ENCODE data around the gene PNPLA7.

PNPLA7 gene

GRCh38 chr9:137580954-137581322 lies 30.7 kb upstream of the PNPLA7 start:
- Histone ChIP-seq H3K79me1 (ENCODE audit: low read length) (peaks cover 9% of the 10 kb centered on the region), H2BK120ac (ENCODE audit: low read depth, low read length) (no peak overlapping the region), H3K9ac (ENCODE audit: low read length) (no peak overlapping the region), H3K36me3 (ENCODE audit: control insufficient read depth, insufficient read depth, low read length) (peaks cover 14% of the 10 kb centered on the region), H2BK5ac (ENCODE audit: low read length) (no peak overlapping the region), H3K27me3 (ENCODE audit: insufficient read depth, low read length, poor library complexity) (no peaks in the 10 kb centered on the region), H4K8ac (ENCODE audit: low read depth, low read length) (no peak overlapping the region), H2AK5ac (ENCODE audit: low read length) (no peak overlapping the region), H4K5ac (ENCODE audit: low read length) (no peak overlapping the region), H3K56ac (ENCODE audit: low read length) (no peak overlapping the region), H3K4me2 (ENCODE audit: low read length) (no peak overlapping the region), H2BK15ac (replicated peaks; ENCODE audit: low read depth) (no peak overlapping the region), H3K4ac (ENCODE audit: low read depth, low read length) (no peak overlapping the region), H3K4me3 (ENCODE audit: low read length) (no peak overlapping the region), H3K79me2 (ENCODE audit: control insufficient read depth, insufficient read depth, low read length) (peaks cover 20% of the 10 kb centered on the region), H3K18ac (ENCODE audit: low read length) (no peak overlapping the region), H3K4me1 (ENCODE audit: control insufficient read depth, low read depth, low read length) (peaks cover 5% of the 10 kb centered on the region), H3K23ac (ENCODE audit: low read length) (no peak overlapping the region), H3K27ac (ENCODE audit: low read depth, low read length) (no peak overlapping the region)
- WGBS (ENCODE audit: extremely low coverage, insufficient coverage, low lambda C conversion rate), result no CpG with 5 or more reads among the region's 4 CpGs
- no peak for DNase-seq

- Histone ChIP-seq H3K4ac (ENCODE audit: low read depth, low read length) (no peak overlapping the region), H3K4me1 (ENCODE audit: control insufficient read depth, low read depth, low read length) (peaks cover 5% of the 10 kb centered on the region), H3K79me2 (ENCODE audit: control insufficient read depth, insufficient read depth, low read length) (peaks cover 25% of the 10 kb centered on the region), H3K4me2 (ENCODE audit: low read length) (no peak overlapping the region), H3K4me3 (ENCODE audit: low read length) (no peak overlapping the region), H3K27ac (ENCODE audit: low read depth, low read length) (no peak overlapping the region), H3K27me3 (ENCODE audit: insufficient read depth, low read length, poor library complexity) (no peaks in the 10 kb centered on the region), H3K23ac (ENCODE audit: low read length) (no peak overlapping the region), H3K9ac (ENCODE audit: low read length) (no peak overlapping the region), H2BK5ac (ENCODE audit: low read length) (no peak overlapping the region), H3K79me1 (ENCODE audit: low read length) (peaks cover 12% of the 10 kb centered on the region), H2BK120ac (ENCODE audit: low read depth, low read length) (no peak overlapping the region), H2AK5ac (ENCODE audit: low read length) (no peak overlapping the region), H3K18ac (ENCODE audit: low read length) (no peak overlapping the region), H3K56ac (ENCODE audit: low read length) (no peak overlapping the region), H3K36me3 (ENCODE audit: control insufficient read depth, insufficient read depth, low read length) (peaks cover 15% of the 10 kb centered on the region), H2BK15ac (replicated peaks; ENCODE audit: low read depth) (no peak overlapping the region), H4K5ac (ENCODE audit: low read length) (no peak overlapping the region), H4K8ac (ENCODE audit: low read depth, low read length) (no peak overlapping the region)
- no peak for DNase-seq
- WGBS (ENCODE audit: extremely low coverage, insufficient coverage, low lambda C conversion rate), result no CpG with 5 or more reads among the region's 23 CpGs
Measured at GRCh38 chr9:137580209-137580953, 30.2 kb upstream of the PNPLA7 start.

GRCh38 chr9:137579259-137579604 lies 29.0 kb upstream of the PNPLA7 start:
- no CpG with 5 or more reads among the region's 19 CpGs for WGBS (ENCODE audit: extremely low coverage, insufficient coverage, low lambda C conversion rate)
- no peak for DNase-seq
- Histone ChIP-seq H2AK5ac (ENCODE audit: low read length) (no peak overlapping the region), H3K4me2 (ENCODE audit: low read length) (peak overlapping the region; percentile 48), H3K23ac (ENCODE audit: low read length) (peak overlapping the region; percentile 80), H3K27ac (ENCODE audit: low read depth, low read length) (peak overlapping the region; percentile 29), H3K4ac (ENCODE audit: low read depth, low read length) (no peak overlapping the region), H3K36me3 (ENCODE audit: control insufficient read depth, insufficient read depth, low read length) (peaks cover 18% of the 10 kb centered on the region), H4K5ac (ENCODE audit: low read length) (no peak overlapping the region), H3K79me1 (ENCODE audit: low read length) (peaks cover 15% of the 10 kb centered on the region), H3K4me3 (ENCODE audit: low read length) (no peak overlapping the region), H2BK15ac (replicated peaks; ENCODE audit: low read depth) (no peak overlapping the region), H2BK120ac (ENCODE audit: low read depth, low read length) (no peak overlapping the region), H3K27me3 (ENCODE audit: insufficient read depth, low read length, poor library complexity) (no peaks in the 10 kb centered on the region), H2BK5ac (ENCODE audit: low read length) (no peak overlapping the region), H3K4me1 (ENCODE audit: control insufficient read depth, low read depth, low read length) (peaks cover 5% of the 10 kb centered on the region), H3K9ac (ENCODE audit: low read length) (peak overlapping the region; percentile 74), H4K8ac (ENCODE audit: low read depth, low read length) (no peak overlapping the region), H3K79me2 (ENCODE audit: control insufficient read depth, insufficient read depth, low read length) (peaks cover 26% of the 10 kb centered on the region), H3K18ac (ENCODE audit: low read length) (peak overlapping the region; percentile 43), H3K56ac (ENCODE audit: low read length) (peak overlapping the region; percentile 85)

- H3K9ac ChIP-seq (ENCODE audit: low read length), result peak within 1 kb of the TSS; percentile 98
Measured at GRCh38 chr9:137578518-137579258, 28.5 kb upstream of the PNPLA7 start, which contains the start of gene DPH7. DPH7 (minus strand) TSS chr9:137578925; CDS start chr9:137578777, 148 bp downstream.

GRCh38 chr9:137575716-137576411 lies 25.7 kb upstream of the PNPLA7 start:
- Histone ChIP-seq H3K4ac (ENCODE audit: low read depth, low read length) (no peak overlapping the region), H3K4me3 (ENCODE audit: low read length) (no peak overlapping the region), H3K4me1 (ENCODE audit: control insufficient read depth, low read depth, low read length) (peaks cover 5% of the 10 kb centered on the region), H4K5ac (ENCODE audit: low read length) (no peak overlapping the region), H2BK120ac (ENCODE audit: low read depth, low read length) (no peak overlapping the region), H3K56ac (ENCODE audit: low read length) (no peak overlapping the region), H3K4me2 (ENCODE audit: low read length) (no peak overlapping the region), H3K79me1 (ENCODE audit: low read length) (peaks cover 12% of the 10 kb centered on the region), H4K8ac (ENCODE audit: low read depth, low read length) (no peak overlapping the region), H3K36me3 (ENCODE audit: control insufficient read depth, insufficient read depth, low read length) (peaks cover 18% of the 10 kb centered on the region), H3K23ac (ENCODE audit: low read length) (no peak overlapping the region), H3K79me2 (ENCODE audit: control insufficient read depth, insufficient read depth, low read length) (peaks cover 26% of the 10 kb centered on the region), H3K27ac (ENCODE audit: low read depth, low read length) (no peak overlapping the region), H3K27me3 (ENCODE audit: insufficient read depth, low read length, poor library complexity) (no peaks in the 10 kb centered on the region), H2BK5ac (ENCODE audit: low read length) (no peak overlapping the region), H3K18ac (ENCODE audit: low read length) (no peak overlapping the region), H2AK5ac (ENCODE audit: low read length) (no peak overlapping the region), H2BK15ac (replicated peaks; ENCODE audit: low read depth) (no peak overlapping the region), H3K9ac (ENCODE audit: low read length) (no peak overlapping the region)
- no CpG with 5 or more reads among the region's 12 CpGs for WGBS (ENCODE audit: extremely low coverage, insufficient coverage, low lambda C conversion rate)
- DNase-seq, result no peak

More at GRCh38 chr9:137578518-137579258, 28.5 kb upstream of the PNPLA7 start, which contains the start of gene DPH7:
- Histone ChIP-seq H3K4me1 (ENCODE audit: control insufficient read depth, low read depth, low read length) (peaks cover 5% of the 10 kb centered on the region), H2AK5ac (ENCODE audit: low read length) (no peak within 1 kb of the TSS), H2BK15ac (replicated peaks; ENCODE audit: low read depth) (no peak within 1 kb of the TSS), H3K23ac (ENCODE audit: low read length) (peak within 1 kb of the TSS; percentile 99), H2BK5ac (ENCODE audit: low read length) (no peak within 1 kb of the TSS), H3K79me2 (ENCODE audit: control insufficient read depth, insufficient read depth, low read length) (peaks cover 26% of the 10 kb centered on the region), H4K8ac (ENCODE audit: low read depth, low read length) (peak within 1 kb of the TSS; percentile 66), H3K27ac (ENCODE audit: low read depth, low read length) (peak within 1 kb of the TSS; percentile 51), H2BK120ac (ENCODE audit: low read depth, low read length) (no peak within 1 kb of the TSS), H3K56ac (ENCODE audit: low read length) (peak within 1 kb of the TSS; percentile 99), H4K5ac (ENCODE audit: low read length) (no peak within 1 kb of the TSS), H3K27me3 (ENCODE audit: insufficient read depth, low read length, poor library complexity) (no peaks in the 10 kb centered on the region), H3K4me3 (ENCODE audit: low read length) (peak within 1 kb of the TSS; percentile 96), H3K4me2 (ENCODE audit: low read length) (peak within 1 kb of the TSS; percentile 64), H3K4ac (ENCODE audit: low read depth, low read length) (no peak within 1 kb of the TSS), H3K36me3 (ENCODE audit: control insufficient read depth, insufficient read depth, low read length) (peaks cover 19% of the 10 kb centered on the region), H3K18ac (ENCODE audit: low read length) (peak within 1 kb of the TSS; percentile 43), H3K79me1 (ENCODE audit: low read length) (peaks cover 15% of the 10 kb centered on the region)
- no CpG with 5 or more reads among the region's 82 CpGs for WGBS (ENCODE audit: extremely low coverage, insufficient coverage, low lambda C conversion rate)
- peak; percentile 94 for DNase-seq
